ENCODE results near the gene MAP4K1.

MAP4K1 gene

GRCh38 chr19:38543807-38544568, 73.8 kb downstream of the MAP4K1 start:
- DNase-seq (ENCODE audit: low read depth in 2 of 2) = no peak

GRCh38 chr19:38543286-38543806, 74.4 kb downstream of the MAP4K1 start:
- no peak for DNase-seq (ENCODE audit: low read depth in 2 of 2)

GRCh38 chr19:38542040-38542439, 75.7 kb downstream of the MAP4K1 start:
- DNase-seq (ENCODE audit: low read depth in 2 of 2) = no peak

- DNase-seq (ENCODE audit: low read depth in 2 of 2) = no peak
Observed at GRCh38 chr19:38539751-38540150, 78.0 kb downstream of the MAP4K1 start.

GRCh38 chr19:38538793-38539528, 78.8 kb downstream of the MAP4K1 start:
- DNase-seq (ENCODE audit: low read depth in 2 of 2) = no peak

GRCh38 chr19:38538386-38538785, 79.4 kb downstream of the MAP4K1 start:
- DNase-seq (ENCODE audit: low read depth in 2 of 2) = no peak

Data from activated CD4-positive, alpha-beta T cell treated with anti-CD3 and anti-CD28 coated beads for 24 hours (primary cell).